AG08395 (cell line): Measurements from ENCODE around the gene NDUFS3.
"Not testable (repeated sequence)": the region's sequence is repeated elsewhere in the genome, so short reads cannot be mapped to it uniquely, and the experiment has no call there.

Source experiments
- DNase-seq: peaks from one replicate; pipeline ENCODE4 v3.0.0; 2012; ENCODE audit warnings: mixed read lengths, low spot score

The NDUFS3 gene

DNA sequence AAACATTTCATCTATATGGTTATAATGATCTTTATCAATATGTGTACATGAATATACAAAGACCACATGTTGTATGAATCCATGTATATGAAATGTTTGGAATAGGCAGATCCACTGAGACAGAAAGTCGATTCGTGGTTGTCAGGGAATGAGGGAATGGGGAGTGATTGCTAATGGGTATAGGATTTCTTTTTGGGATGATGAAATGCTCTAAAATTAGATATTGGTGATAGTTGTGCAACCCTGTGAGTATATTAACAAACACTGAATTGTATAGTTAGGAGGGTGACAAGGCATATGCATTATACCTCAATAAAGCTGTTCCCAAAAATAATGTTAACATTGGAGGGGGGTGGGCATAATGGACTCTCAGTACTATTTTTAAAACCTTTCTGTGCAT is 18.4 kb upstream of the NDUFS3 start:
- DNase-seq = no peak

DNA sequence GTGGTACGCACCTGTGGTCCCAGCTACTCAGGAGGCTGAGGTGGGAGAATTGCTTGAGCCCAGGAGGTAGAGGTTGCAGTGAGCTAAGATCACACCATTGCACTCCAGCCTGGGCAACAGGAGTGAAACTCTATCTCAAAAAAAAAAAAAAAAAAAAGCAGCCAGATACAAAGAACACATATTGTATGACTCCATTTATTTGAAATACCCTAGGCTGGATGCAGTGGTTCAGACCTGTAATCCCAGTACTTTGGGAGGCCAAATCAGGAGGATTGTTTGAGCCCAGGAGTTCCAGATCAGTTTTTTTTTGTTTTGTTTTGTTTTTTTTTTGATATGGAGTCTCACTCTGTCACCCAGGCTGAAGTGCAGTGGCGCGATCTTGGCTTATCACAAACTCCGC is 16.5 kb upstream of the NDUFS3 start:
- not testable (repeated sequence) for DNase-seq

- DNase-seq = not testable (repeated sequence)
These were observed 14.5 kb upstream of the NDUFS3 start for GRCh38 chr11:47564366-47564765.

DNA sequence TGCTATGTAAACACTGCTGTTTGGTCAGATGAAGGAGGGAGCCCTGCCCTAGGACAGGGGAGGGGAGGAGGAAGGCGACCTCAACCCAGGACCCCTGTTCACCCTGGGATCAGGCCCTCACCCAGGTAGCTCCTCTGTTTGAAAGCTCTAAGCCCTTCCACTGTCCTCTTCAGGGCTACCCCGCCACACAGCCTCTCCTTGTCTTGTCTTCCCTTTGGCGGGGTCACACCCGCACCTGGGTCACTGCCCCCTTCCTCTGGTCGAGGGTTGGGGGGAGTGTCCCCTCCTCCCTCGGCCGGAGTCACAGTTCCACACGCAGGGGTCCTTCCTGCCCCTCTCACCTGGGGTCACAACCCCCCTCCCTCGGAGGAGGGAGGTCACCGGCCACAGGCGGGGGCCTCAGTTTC is 13.9 kb upstream of the NDUFS3 start:
- no peak for DNase-seq

GRCh38 chr11:47565340-47566148 is 13.3 kb upstream of the NDUFS3 start, which contains the start of gene PTPMT1:
Gene PTPMT1, plus strand, starts transcription at chr11:47565599. Its CDS starts 24 bp downstream, at chr11:47565623.
- peak; percentile 86 for DNase-seq

GRCh38 chr11:47566149-47566698 is 12.7 kb upstream of the NDUFS3 start:
- no peak for DNase-seq

DNA sequence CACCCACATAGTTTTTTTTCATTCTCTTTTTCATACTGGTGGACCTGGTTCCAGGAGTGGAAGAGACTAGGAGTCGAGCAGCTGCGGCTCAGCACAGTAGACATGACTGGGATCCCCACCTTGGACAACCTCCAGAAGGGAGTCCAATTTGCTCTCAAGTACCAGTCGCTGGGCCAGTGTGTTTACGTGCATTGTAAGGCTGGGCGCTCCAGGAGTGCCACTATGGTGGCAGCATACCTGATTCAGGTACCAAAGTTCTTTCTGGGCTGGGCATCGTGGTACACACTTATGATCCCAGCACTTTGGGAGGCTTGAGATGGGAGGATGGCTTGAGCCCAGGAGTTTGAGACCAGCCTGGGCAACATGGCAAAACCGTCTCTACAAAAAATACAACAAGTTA is 9.2 kb upstream of the NDUFS3 start:
- DNase-seq = no peak

DNA sequence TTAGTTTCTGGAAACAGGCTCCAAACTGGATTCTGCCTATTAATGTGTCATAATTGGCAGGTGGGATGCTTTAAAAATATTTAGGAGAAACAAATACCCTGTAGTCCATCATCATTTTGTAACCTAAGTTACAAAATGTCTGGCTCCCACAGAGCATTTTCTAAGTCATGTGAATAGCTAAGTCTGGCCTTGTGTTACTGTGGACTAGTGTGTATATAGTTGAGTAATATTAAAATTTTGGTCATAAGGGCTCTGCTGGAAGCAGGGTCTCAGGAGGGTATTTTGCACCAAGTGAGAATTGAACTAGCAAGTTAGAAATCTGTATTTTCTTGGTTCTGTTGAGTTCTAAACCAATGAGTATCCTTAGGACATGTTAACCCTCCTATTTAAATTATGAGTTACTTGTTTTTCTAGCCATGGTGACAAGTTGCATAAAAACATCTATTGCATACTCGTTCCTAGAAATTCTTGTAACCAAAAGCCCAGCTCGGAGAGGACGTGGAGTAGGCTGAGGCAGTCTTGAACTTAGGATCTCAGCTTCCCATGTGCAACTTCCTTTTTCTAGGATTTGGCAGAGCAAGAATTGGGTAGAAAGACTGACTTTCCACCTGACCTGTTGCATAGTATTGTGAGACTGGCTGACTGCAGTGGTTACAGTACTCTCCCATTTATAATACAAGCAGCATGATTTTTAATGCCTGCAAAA is 8.1 kb upstream of the NDUFS3 start:
- no peak for DNase-seq

DNA sequence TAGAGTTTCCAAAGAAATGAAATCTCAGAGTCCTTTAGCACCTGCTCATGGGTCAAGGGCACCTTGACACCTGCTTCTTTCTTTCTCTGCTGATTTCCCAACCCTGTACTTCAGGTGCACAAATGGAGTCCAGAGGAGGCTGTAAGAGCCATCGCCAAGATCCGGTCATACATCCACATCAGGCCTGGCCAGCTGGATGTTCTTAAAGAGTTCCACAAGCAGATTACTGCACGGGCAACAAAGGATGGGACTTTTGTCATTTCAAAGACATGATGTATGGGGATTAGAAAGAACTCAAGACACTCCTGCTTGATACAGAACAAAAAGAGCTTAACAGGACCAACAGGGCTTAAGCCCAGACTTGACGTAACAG is 7.5 kb upstream of the NDUFS3 start:
- DNase-seq = no peak

GRCh38 chr11:47571895-47572294 is 7.0 kb upstream of the NDUFS3 start:
- peak; percentile 67 for DNase-seq

DNA sequence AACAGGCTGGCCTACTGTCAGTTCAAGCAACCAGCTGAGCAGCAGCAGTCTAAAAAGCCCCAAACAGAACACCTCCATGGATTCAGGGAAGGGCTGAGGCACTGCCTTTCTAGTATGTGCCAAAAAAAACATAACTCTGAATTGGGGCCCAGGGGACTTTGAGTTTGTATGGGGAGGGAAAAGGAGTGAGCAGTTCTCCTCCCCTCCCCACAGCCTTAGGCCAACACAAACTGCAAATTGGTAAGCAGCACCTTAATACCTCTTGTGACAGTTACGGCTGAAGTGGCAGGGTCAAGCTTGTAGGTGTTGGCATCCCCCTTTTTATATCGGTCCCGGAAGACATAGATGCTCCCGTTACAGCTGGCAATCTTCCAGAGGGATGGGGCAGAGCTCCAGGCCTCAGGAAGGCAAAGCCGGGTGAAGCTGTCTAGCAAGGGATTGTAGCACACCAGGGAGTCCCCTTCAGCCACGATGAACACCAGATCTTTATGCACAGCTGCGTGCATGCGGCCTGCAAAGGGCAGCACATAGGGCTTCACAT is 6.1 kb upstream of the NDUFS3 start:
- DNase-seq = no peak

DNA sequence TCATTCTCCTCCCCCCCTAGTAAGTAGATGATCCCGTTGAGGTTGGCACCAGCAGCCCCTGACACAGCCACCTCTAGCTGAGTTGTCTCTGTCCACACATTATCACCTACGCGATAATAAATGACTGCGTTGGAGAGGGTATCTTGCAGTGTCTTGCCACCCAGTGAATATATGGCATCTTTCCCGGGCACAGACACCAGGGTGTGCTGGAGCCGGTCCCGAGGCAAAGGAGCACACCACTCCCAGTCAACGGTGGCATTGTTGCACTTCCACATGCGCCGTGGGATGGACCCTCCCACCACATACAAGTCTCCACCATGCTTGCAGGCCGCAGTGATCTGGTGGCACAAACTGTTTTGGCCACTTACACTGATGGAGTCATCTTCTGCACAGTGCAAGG is 5.6 kb upstream of the NDUFS3 start:
- DNase-seq = no peak

GRCh38 chr11:47577460-47578041 is 1.3 kb upstream of the NDUFS3 start:
- no peak for DNase-seq

DNA sequence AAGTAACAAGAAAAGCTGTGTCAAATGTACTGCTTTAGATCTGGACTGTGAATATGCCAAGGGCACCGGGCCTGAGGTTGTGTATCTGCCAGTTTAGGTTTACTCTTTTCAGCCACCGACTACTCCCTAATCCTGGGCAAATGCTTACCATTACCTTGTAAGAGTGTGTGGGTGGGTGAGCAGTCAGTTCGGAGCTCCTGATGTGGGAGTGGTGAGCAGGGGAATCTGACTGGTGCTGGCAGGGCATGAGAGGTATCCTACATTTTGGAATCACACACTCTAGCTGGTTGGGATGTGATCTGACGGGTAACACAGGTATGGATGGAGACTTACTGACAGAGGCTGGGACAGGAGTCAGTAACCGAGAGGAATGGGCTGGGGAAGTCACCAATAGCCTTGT is 5.0 kb downstream of the NDUFS3 start:
- DNase-seq = no peak

GRCh38 chr11:47586098-47586855 is 7.4 kb downstream of the NDUFS3 start, which contains the start of gene FAM180B:
Gene FAM180B, plus strand, starts transcription at chr11:47586678. Its CDS starts 91 bp downstream, at chr11:47586769.
- no peak for DNase-seq

GRCh38 chr11:47587039-47587716 is 8.3 kb downstream of the NDUFS3 start:
- DNase-seq = no peak

- no peak for DNase-seq
These were observed 9.0 kb downstream of the NDUFS3 start for GRCh38 chr11:47587723-47588326.

DNA sequence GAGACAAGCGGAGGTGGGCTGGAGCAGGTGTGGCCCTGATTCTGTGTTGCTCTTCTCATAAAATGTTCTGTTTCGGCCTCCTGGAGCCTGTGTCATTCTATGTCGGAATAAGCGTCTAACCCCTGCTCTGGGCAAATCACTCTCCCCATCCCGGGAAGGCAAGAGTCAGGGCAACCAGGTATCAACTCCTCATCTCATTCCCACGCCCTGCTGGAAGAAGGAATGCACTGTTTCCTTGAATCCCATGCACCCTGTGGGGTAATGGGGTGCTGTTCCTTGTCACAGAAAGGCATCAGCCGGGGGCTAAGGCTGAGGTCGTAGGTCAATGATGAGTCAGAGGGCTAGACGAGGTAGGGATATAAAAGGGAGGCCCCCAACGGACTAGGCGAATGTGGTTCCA is 10.2 kb downstream of the NDUFS3 start:
- DNase-seq = no peak

GRCh38 chr11:47589584-47589976 is 10.7 kb downstream of the NDUFS3 start:
- no peak for DNase-seq

DNA sequence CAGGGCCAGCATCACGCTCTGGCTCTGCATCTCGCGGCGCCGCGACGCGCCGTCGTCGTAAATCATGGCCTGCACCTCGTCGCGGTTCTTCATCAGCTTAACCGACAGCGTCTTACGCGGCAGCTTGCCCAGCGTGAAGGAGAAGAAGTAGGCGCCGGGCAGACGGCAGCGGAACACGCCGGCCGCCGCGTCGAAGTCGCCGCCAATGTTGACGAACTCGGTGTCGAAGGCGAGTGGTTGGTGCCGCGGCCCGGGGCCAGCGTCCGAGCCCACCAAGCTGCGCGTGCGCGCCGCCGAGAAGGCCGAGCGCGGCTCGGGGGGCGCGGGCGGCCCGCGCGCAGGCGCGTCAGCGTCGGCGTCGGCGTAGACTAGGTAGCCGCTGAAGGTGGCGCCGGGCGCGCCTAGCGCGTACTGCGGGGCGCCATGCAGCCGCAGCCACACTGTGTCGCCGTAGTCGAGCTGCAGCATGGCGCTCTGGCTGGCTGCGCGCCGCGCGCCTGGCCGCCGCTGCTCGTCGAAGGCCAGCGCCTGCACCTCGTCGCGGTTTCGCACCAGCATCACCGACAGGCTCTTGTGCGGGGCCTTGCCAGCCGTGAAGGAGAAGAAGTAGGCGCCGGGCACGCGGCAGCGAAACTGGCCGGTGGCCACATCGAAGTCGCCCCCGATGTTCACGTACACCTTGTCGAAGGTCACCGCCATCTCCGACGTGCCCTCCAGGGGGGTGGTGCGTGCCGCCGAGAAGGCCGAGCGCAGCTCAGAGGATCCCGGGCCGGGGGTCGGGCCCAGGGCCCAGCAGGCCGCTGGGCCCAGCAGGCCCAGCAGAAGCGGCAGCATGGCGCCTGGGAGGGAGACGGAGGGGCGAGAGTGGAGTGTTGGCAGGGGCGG is 11.3 kb downstream of the NDUFS3 start:
- DNase-seq = no peak
